ENCODE results near the gene AK3.

Gene AK3

GRCh38 chr9:4748612-4749011, 7.6 kb upstream of the AK3 start:
- DNase-seq (ENCODE audit: low read depth, low spot score) = no peak

- DNase-seq (ENCODE audit: low read depth, low spot score) = no peak
Observed at GRCh38 chr9:4746278-4747030, 5.5 kb upstream of the AK3 start.

GRCh38 chr9:4743131-4743875, 2.3 kb upstream of the AK3 start:
- DNase-seq (ENCODE audit: low read depth, low spot score) = no peak

DNA sequence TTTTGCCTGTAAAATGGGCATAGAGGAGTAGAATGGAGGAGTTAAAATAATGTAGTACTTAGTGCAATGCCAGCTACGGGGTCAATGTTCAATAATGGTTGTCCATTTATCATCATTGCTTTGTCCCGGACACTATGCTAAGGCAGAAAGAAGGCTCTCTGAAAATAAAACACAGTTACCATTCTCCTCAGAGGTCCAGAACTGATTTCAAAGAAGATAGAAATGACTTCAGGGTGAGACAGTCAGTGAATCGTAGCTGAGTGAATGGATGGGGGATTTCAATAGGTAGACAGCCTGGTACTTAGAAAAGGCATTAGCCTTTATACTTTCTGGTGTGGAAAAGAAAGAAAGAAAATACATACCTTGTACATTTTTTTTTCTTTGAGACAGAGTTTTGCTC, 1.2 kb upstream of the AK3 start:
- DNase-seq (ENCODE audit: low read depth, low spot score) = no peak

GRCh38 chr9:4741365-4742089, 525 bp upstream of the AK3 start:
- DNase-seq (ENCODE audit: low read depth, low spot score) = no peak

DNA sequence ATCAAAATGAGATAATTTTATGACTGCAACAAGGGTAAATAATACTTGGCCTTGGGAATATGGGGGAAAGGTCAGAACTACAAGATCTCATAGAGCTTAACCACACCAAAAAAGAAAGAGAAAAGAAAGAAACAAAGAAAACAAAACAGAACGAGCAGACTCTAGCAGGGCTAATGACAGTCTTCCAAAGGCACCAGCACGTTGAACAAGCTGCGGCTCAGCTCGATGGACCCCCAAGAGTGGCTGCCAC, 689 bp downstream of the AK3 start:
- DNase-seq (ENCODE audit: low read depth, low spot score) = no peak

DNA sequence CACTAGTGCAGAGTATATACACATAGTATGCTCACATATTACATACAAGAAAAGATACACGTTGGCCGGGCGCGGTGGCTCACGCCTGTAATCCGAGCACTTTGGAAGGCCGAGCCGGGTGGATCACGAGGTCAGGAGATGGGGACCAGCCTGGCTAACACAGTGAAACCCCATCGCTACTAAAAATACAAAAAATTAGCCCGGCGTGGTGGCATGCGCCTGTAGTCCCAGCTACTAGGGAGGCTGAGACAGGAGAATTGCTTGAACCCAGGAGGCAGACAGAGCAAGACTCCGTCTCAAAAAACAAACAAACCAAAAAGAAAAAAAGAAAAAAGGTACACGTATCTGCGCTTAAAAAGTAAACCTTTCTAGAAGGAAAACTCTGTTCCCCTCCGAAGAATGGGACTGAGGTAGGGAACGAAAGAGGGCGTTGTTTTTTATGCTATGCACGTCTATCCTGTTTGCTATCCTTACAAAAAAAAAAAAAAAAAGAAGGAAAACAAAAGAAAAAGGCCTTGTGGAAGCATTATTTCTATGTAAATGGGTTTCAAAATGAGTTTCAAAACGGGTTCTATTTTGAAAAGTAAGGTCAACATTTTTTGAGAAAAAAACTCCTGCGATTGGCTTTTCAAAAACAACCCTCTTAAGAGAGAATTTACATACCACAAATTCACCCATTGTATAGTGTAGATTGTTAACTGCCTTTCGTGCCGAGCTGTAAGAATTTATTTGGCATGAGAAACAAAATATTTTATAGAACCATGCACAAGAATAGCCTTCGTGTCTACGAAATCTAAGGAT, 1.2 kb downstream of the AK3 start:
- DNase-seq (ENCODE audit: low read depth, low spot score) = no peak

- no peak for DNase-seq (ENCODE audit: low read depth, low spot score)
Observed at GRCh38 chr9:4738866-4739586, 2.0 kb downstream of the AK3 start.

- no peak for DNase-seq (ENCODE audit: low read depth, low spot score)
Observed at GRCh38 chr9:4734150-4734549, 6.9 kb downstream of the AK3 start.

DNA sequence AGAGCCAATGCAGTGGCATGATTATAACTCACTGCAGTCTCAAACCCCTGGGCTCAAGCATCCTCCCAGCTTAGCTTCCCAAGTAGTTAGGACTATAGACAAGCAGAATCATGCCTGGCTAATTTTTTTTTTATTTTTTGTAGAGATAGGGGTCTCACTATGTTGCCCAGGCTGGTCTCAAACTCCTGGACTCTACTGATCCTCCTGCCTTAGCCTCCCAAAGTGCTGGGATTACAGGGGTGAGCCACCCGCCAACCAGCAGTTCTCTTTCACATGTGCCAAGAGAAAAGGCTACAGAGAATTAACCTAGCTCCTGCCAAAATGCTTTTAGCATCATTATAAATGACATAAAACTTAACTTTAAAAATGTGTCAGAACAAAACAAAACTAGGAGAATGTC, 8.1 kb downstream of the AK3 start:
- DNase-seq (ENCODE audit: low read depth, low spot score) = no peak

- DNase-seq (ENCODE audit: low read depth, low spot score) = no peak
Observed at GRCh38 chr9:4727593-4727992, 13.4 kb downstream of the AK3 start.

DNA sequence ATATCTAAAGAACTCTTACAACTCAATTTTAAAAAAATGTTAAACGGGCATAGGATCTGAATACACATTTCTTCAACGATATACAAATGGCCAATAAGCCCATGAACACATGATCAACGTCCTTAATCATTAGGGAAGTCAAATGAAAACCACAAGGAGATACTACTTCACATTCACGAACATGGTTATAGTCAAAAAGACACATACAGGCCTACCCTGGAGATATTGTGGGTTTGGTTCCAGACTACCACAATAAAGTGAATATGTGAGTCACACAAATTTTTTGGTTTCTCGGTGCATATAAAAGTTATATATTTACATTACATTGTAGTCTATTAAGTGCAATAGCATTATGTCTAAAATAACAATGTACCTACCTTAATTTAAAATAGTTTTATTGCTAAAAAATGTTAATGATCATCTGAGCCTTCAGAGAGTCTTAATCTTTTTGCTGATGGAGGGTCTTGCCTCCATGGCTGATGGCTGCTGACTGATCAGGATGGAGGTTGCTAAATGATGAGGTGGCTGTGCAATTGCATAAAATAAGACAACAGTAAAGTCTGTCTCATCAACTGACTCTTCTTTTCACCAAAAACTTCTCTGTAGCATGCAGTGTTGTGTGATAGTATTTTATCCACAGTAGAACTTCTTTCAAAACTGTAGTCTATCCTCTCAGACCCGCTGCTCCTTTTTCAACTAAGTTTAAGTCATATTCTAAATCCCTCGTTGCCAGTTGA, 15.1 kb downstream of the AK3 start:
- no peak for DNase-seq (ENCODE audit: low read depth, low spot score)

DNA sequence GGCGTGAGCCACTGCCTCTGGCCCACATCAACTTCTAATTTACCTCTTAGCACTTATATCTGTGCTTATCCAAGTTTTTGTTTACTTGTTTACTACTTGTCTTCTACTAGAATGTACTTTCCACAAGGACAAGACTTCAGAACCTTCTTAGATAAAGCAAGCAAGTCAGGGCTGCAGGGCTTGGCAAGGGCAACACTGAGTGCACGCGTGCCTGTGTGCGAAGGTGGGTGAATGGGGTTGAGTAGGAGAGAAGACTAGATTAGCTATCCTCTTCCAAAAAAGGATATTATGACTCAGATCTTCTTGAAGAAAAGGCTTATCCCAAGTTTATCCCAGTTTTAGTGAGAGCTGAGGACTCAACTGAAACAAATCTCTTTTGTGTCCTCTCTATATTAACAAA, 19.3 kb downstream of the AK3 start:
- no peak for DNase-seq (ENCODE audit: low read depth, low spot score)

DNA sequence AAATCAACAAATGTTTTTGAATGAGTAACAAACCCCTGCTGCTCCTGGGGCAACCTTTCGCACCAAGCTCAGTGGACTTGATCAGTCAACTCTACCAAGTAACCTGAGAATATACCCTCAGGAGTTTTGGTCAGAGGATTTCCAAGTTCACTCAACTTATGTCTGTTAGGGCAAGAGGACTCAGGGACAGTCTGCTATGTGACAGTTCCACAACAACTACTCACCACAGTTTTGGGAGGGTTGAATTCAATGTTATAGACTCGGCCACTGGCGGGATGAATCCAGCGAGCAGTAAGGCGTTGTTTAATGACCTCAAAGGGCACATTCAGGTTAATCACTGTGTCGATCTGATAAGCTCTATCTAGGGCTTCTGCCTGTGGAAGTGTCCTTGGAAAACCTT, 22.1 kb downstream of the AK3 start:
- DNase-seq (ENCODE audit: low read depth, low spot score) = no peak

DNA sequence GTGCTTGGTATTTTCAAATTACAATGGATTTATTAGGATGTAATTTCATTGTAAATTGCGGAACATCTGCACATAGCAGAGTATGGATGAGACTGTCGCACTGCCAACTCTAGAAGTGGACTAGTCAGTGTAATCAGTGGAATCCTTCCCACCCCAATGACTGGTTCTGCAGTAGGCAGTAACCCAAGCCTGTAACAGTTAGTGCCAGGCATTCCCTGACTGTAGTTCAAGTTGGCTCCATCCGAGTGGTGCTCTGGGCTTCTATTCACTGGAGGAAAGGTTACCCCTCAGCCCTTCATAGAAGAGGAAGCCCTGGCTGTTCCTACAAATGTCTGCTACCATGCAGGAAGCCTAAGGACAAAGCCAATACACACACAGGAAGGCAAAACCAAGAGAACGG, 23.2 kb downstream of the AK3 start:
- DNase-seq (ENCODE audit: low read depth, low spot score) = no peak

- no peak for DNase-seq (ENCODE audit: low read depth, low spot score)
Observed at GRCh38 chr9:4716163-4716562, 24.8 kb downstream of the AK3 start.

- DNase-seq (ENCODE audit: low read depth, low spot score) = no peak
Observed at GRCh38 chr9:4714266-4715016, 26.6 kb downstream of the AK3 start.

DNA sequence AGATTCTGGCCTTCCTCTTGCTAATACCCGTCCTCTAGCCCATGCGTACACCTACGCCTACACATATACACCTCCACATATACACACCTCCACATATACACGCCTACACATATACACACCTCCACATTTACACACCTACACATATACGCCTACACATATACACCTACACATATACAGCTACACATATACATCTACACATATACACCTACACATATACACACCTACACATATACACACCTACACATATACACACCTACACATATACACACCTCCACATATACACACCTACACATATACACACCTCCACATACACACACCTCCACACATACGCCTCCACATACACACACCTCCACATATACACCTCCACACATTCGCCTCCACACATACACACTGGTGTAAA, 27.2 kb downstream of the AK3 start:
- peak; percentile 8 for DNase-seq (ENCODE audit: low read depth, low spot score)

GRCh38 chr9:4709380-4709779, 31.6 kb downstream of the AK3 start:
- no peak for DNase-seq (ENCODE audit: low read depth, low spot score)

DNA sequence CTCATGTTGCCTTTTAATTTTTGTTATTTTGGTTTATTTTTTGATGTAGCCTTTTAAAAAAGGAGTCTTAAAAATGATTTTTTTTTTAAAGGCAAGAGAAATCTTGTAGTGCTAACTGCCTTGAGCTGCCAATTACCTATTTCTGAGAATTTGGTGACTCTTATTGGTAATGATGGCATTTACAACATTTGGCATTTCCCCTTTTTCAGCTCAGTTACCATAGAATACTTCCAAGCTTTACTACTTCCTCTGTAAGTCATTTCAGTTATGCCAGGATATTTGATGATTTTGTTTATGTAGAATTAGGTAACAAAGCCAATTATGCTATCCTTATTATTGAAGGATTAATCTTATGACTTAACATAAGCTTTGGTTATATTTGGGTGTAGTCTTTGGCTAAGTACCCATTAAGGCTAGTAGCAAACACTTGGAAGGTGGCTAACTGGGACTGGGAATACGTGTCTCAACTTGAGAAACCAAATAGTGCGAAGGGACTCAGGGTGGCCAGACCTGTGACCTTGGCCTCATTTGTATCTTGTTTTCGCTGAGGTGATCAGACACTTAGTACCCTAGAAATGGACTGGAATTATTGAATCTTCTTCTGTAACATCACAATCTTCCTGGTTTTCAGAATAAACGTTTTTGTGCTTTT, 33.9 kb downstream of the AK3 start:
- DNase-seq (ENCODE audit: low read depth, low spot score) = no peak

Measured in brain pericyte (primary cell).